ENCODE data around the gene PCSK5. TPM values are rescaled to one million over a fixed set of nuclear protein-coding genes. Genes with fewer than 3 reads are reported as not detected.

PCSK5 gene
- total and polyA plus RNA-seq, 8 donors = 0.99 to 10.3 (median 4.4) TPM

GRCh38 chr9:75939536-75940111 is 49.2 kb downstream of the PCSK5 start:
- H3K27me3 ChIP-seq = no peaks in the 10 kb centered on the region
- no peak for FAIRE-seq
- intact Hi-C loops (cut with DNase I) = no loop called here
- H3K27ac ChIP-seq = no peak overlapping the region
- H3K36me3 ChIP-seq = no peaks in the 10 kb centered on the region
- H3K9me3 ChIP-seq = no peaks in the 10 kb centered on the region
- H3K4me3 ChIP-seq = no peak overlapping the region
- TF ChIP-seq, protein P1, sequence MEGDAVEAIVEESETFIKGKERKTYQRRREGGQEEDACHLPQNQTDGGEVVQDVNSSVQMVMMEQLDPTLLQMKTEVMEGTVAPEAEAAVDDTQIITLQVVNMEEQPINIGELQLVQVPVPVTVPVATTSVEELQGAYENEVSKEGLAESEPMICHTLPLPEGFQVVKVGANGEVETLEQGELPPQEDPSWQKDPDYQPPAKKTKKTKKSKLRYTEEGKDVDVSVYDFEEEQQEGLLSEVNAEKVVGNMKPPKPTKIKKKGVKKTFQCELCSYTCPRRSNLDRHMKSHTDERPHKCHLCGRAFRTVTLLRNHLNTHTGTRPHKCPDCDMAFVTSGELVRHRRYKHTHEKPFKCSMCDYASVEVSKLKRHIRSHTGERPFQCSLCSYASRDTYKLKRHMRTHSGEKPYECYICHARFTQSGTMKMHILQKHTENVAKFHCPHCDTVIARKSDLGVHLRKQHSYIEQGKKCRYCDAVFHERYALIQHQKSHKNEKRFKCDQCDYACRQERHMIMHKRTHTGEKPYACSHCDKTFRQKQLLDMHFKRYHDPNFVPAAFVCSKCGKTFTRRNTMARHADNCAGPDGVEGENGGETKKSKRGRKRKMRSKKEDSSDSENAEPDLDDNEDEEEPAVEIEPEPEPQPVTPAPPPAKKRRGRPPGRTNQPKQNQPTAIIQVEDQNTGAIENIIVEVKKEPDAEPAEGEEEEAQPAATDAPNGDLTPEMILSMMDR (IDR thresholded peaks at IDR 0.05) = no peak
- 94 to 97% methylated on average over 7 of the region's 7 CpGs for WGBS, 2 donors
- no peak for ATAC-seq
- no peaks in the 10 kb centered on the region for H3K4me1 ChIP-seq
- DNase-seq = no peak

- no peak for DNase-seq
- WGBS, 2 donors = 76 to 95% methylated on average over 7 of the region's 7 CpGs
Observed at GRCh38 chr9:75941066-75941465, 50.6 kb downstream of the PCSK5 start.

GRCh38 chr9:75941577-75942311 is 51.3 kb downstream of the PCSK5 start:
- Histone ChIP-seq H3K9me3 (no peaks in the 10 kb centered on the region), H3K27ac (no peak overlapping the region), H3K36me3 (no peaks in the 10 kb centered on the region), H3K4me1 (no peaks in the 10 kb centered on the region), H3K4me3 (no peak overlapping the region), H3K27me3 (no peaks in the 10 kb centered on the region)
- DNase-seq (no peak), FAIRE-seq (no peak), ATAC-seq (no peak)
- 82 to 84% methylated on average over 16 of the region's 16 CpGs for WGBS, 2 donors
- intact Hi-C loops (cut with DNase I) = no loop called here
- TF ChIP-seq, protein P1 (IDR thresholded peaks at IDR 0.05) = no peak

More at GRCh38 chr9:75941066-75941465, 50.6 kb downstream of the PCSK5 start:
- H3K9me3 ChIP-seq = no peaks in the 10 kb centered on the region
- H3K4me3 ChIP-seq = no peak overlapping the region
- TF ChIP-seq, protein P1 (IDR thresholded peaks at IDR 0.05) = no peak
- H3K4me1 ChIP-seq = no peaks in the 10 kb centered on the region
- no peaks in the 10 kb centered on the region for H3K27me3 ChIP-seq
- no peak overlapping the region for H3K27ac ChIP-seq
- ATAC-seq = no peak
- intact Hi-C loops (cut with DNase I) = no loop called here
- FAIRE-seq = no peak
- H3K36me3 ChIP-seq = no peaks in the 10 kb centered on the region

GRCh38 chr9:75946766-75947165 is 56.3 kb downstream of the PCSK5 start:
- 93 to 99% methylated on average over 6 of the region's 6 CpGs for WGBS, 2 donors
- no peaks in the 10 kb centered on the region for H3K27me3 ChIP-seq
- no peaks in the 10 kb centered on the region for H3K9me3 ChIP-seq
- DNase-seq (no peak), ATAC-seq (no peak), FAIRE-seq (no peak)
- intact Hi-C loops (cut with DNase I) = no loop called here
- H3K4me1 ChIP-seq = no peaks in the 10 kb centered on the region
- H3K36me3 ChIP-seq = no peaks in the 10 kb centered on the region
- TF ChIP-seq, protein P1 (IDR thresholded peaks at IDR 0.05) = no peak
- no peak overlapping the region for H3K27ac ChIP-seq
- no peak overlapping the region for H3K4me3 ChIP-seq

- TF ChIP-seq, protein P1 (IDR thresholded peaks at IDR 0.05) = no peak
- H3K27me3 ChIP-seq = no peaks in the 10 kb centered on the region
- intact Hi-C loops (cut with DNase I) = no loop called here
- H3K4me1 ChIP-seq = no peaks in the 10 kb centered on the region
- WGBS, 2 donors = 95% methylated on average over 2 of the region's 2 CpGs
- no peaks in the 10 kb centered on the region for H3K36me3 ChIP-seq
- H3K4me3 ChIP-seq = no peak overlapping the region
- FAIRE-seq (no peak), ATAC-seq (no peak), DNase-seq (no peak)
- H3K27ac ChIP-seq = no peak overlapping the region
- no peaks in the 10 kb centered on the region for H3K9me3 ChIP-seq
Observed at GRCh38 chr9:75947233-75947632, 56.8 kb downstream of the PCSK5 start.

Measured in pancreas (tissue), 10 donors.